Lung (tissue), 12 donors: Measurements from ENCODE around the gene SLC25A39. TPM values are rescaled to one million over a fixed set of nuclear protein-coding genes. Genes with fewer than 3 reads are reported as not detected.

Experiments used
- ATAC-seq: fragments of 200-7000 bp; cut with Tn5 transposase; one replicate; pipeline ENCODE4 v1.9.1; 2020; ENCODE audit warnings: moderate number of reproducible peaks; ENCODE audit not compliant: insufficient read depth, low FRiP score
- DNase-seq, 3 donors: peaks; one replicate each; pipeline ENCODE4 v3.0.0-alpha.2; 2013 to 2017
- H3K27ac ChIP-seq, 2 donors: one replicate each; pipeline ENCODE4 v1.5.1; 2013; ENCODE audit warnings: mild to moderate bottlenecking in 2 of 2, moderate library complexity in 2 of 2, control low read depth in 1 of 2, inconsistent platforms in 1 of 2, low read depth in 1 of 2, low read length in 1 of 2
- H3K27me3 ChIP-seq, 3 donors: one replicate each; pipeline ENCODE4 v1.5.1; 2013; ENCODE audit warnings: low read length in 2 of 3; ENCODE audit not compliant: control insufficient read depth in 3 of 3, insufficient read depth in 3 of 3
- H3K36me3 ChIP-seq, 4 donors: one replicate each; pipeline ENCODE4 v1.5.1; 2013; ENCODE audit warnings: low read length in 4 of 4, mild to moderate bottlenecking in 1 of 4, moderate library complexity in 1 of 4; ENCODE audit not compliant: control insufficient read depth in 4 of 4, insufficient read depth in 4 of 4
- H3K4me1 ChIP-seq, 5 donors: one replicate each; pipeline ENCODE4 v1.5.1; 2013; ENCODE audit warnings: low read length in 5 of 5, mild to moderate bottlenecking in 2 of 5, moderate library complexity in 1 of 5; ENCODE audit not compliant: control insufficient read depth in 5 of 5, insufficient read depth in 5 of 5
- H3K4me3 ChIP-seq: one replicate; pipeline ENCODE4 v1.5.1; 2013; ENCODE audit warnings: mild to moderate bottlenecking, control low read depth, moderate library complexity
- H3K9ac ChIP-seq, 2 donors: one replicate each; pipeline ENCODE4 v1.5.1; 2013; ENCODE audit warnings: low read length in 2 of 2, control low read depth in 1 of 2; ENCODE audit not compliant: insufficient read depth in 1 of 2
- H3K9me3 ChIP-seq, 4 donors: one replicate each; pipeline ENCODE4 v1.5.1; 2013; ENCODE audit warnings: low read length in 3 of 4, mild to moderate bottlenecking in 1 of 4, moderate library complexity in 1 of 4; ENCODE audit not compliant: control insufficient read depth in 4 of 4, insufficient read depth in 3 of 4
- CTCF ChIP-seq: IDR thresholded peaks from 2 replicates; pipeline ENCODE4 v1.5.1; 2012; ENCODE audit warnings: mild to moderate bottlenecking; ENCODE audit errors: control extremely low read depth, extremely low read depth
- WGBS, 2 donors: extraction: QIAGEN DNeasy Blood & Tissue Kit; methylation state at CpG; one replicate each; pipeline ENCODE4 v1.1.7; 2013; 5-methylcytosine and 5-hydroxymethylcytosine counted together
- polyA plus RNA-seq, 2 donors: library from polyadenylated mRNA; stranded (reverse); fragments of 200-250 nt; gene quantifications; one replicate each; pipeline ENCODE4 v1.2.1, GENCODE V29; 2013
- total RNA-seq, 2 donors: library from RNA; depleted of rRNA in 1 of 2; stranded (reverse); fragments of >200 nt in 1 of 2; gene quantifications; one replicate each; pipeline ENCODE4 v1.2.1, GENCODE V29; 2014 to 2021
- donor health status: control.
- donor health status: control.
- donor health status: Bipolar disorder and iron deficiency.
- donor health status: healthy.
- donor health status: DM: yes; HTN: yes; CAD: no.

The SLC25A39 gene
- total and polyA plus RNA-seq, 4 donors: 66.4 to 134 (median 117) TPM

- no peak for TF ChIP-seq CTCF
- DNase-seq (no peak), ATAC-seq (no peak)
- Histone ChIP-seq H3K9me3 (peaks cover 0 to 3% (median 0%) of the 10 kb centered on the region in 4 donors), H3K27me3 (peaks cover 0 to 42% (median 34%) of the 10 kb centered on the region in 3 donors), H3K4me3 (no peak overlapping the region), H3K36me3 (peaks cover 0 to 28% (median 11%) of the 10 kb centered on the region in 4 donors), H3K9ac (no peak overlapping the region), H3K4me1 (peaks cover 0 to 10% (median 4%) of the 10 kb centered on the region in 5 donors), H3K27ac (no peak overlapping the region)
- WGBS, 2 donors: 83 to 84% methylated on average over 13 to 15 of the region's 15 CpGs
Observed at GRCh38 chr17:44318077-44318892, 6.3 kb downstream of the SLC25A39 start.

- Histone ChIP-seq H3K4me1 (peaks cover 0 to 10% (median 4%) of the 10 kb centered on the region in 5 donors), H3K27ac (no peak overlapping the region), H3K4me3 (no peak overlapping the region), H3K27me3 (peaks cover 6 to 47% (median 35%) of the 10 kb centered on the region in 3 donors), H3K36me3 (peaks cover 0 to 28% (median 11%) of the 10 kb centered on the region in 4 donors), H3K9ac (no peak overlapping the region), H3K9me3 (peaks cover 0 to 3% (median 0%) of the 10 kb centered on the region in 4 donors)
- 87 to 88% methylated on average over 6 of the region's 6 CpGs for WGBS, 2 donors
- TF ChIP-seq CTCF: no peak
- DNase-seq (no peak), ATAC-seq (no peak)
Observed at GRCh38 chr17:44317545-44317944, 7.1 kb downstream of the SLC25A39 start.

GRCh38 chr17:44315760-44316731 is 8.6 kb downstream of the SLC25A39 start:
- no peak for TF ChIP-seq CTCF
- Histone ChIP-seq H3K27ac (no peak overlapping the region), H3K4me3 (no peak overlapping the region), H3K9ac (no peak overlapping the region), H3K36me3 (peaks cover 0 to 15% (median 5%) of the 10 kb centered on the region in 4 donors), H3K4me1 (peaks cover 0 to 9% (median 4%) of the 10 kb centered on the region in 5 donors), H3K27me3 (peaks cover 6 to 47% (median 35%) of the 10 kb centered on the region in 3 donors), H3K9me3 (peaks cover 0 to 3% (median 0%) of the 10 kb centered on the region in 4 donors)
- DNase-seq (no peak), ATAC-seq (no peak)
- WGBS, 2 donors: 8 to 9% methylated on average over 38 of the region's 38 CpGs
